Measurements from ENCODE around the gene GPR142. TPM values are rescaled to one million over a fixed set of nuclear protein-coding genes. Genes with fewer than 3 reads are reported as not detected.
A peak's percentile ranks its signal among the peaks of the same experiment; 100 is the strongest.

GPR142 gene
- total RNA-seq, 1 experiment from 2014 or later = not detected

DNA sequence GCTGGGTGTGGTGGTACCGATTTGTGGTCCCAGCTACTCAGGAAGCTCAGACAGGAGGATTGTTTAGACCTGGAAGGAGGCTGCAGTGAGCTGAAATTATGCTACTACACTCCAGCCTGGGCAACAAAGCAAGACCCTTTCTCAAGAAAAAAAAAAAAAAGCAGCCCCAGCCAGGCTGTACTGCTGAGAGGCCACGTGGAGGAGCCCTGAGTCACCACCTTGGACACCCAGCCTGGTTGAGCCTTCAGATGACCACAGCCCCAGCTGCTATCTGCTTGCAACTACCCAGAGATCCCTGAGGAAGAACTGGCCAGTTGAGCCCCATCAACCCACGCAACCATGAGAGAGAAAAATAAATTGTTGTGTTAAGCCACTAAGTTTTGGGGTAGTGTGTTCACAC lies 41.0 kb downstream of the GPR142 start:
- in situ Hi-C loops (cut with HindIII; ENCODE audit: low pct_unique_long_range_greater_than_20kb, low sequenced_read_pairs) = no loop called here
- peak; percentile 46 for DNase-seq (ENCODE audit: low read depth)

DNA sequence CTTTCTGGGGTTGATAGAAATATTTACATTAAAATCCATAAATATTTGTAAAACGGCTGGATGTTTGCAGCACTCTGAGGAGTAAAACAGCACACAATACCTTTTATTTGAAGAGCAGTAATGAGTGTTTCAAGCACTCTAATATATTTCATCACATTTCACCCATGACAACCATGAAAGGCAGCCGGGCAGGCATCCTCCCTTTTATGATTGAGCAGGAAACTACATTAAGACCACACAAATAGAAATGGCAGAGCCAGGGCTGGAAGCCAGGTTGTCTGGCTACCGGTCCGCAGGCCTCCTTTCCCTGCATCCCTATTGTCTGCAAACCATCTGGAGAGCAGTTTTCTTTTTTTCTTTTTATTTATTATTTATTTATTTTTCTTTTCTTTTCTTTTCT lies 41.5 kb downstream of the GPR142 start:
- in situ Hi-C loops (cut with HindIII; ENCODE audit: low pct_unique_long_range_greater_than_20kb, low sequenced_read_pairs) = no loop called here
- DNase-seq (ENCODE audit: low read depth) = no peak

DNA sequence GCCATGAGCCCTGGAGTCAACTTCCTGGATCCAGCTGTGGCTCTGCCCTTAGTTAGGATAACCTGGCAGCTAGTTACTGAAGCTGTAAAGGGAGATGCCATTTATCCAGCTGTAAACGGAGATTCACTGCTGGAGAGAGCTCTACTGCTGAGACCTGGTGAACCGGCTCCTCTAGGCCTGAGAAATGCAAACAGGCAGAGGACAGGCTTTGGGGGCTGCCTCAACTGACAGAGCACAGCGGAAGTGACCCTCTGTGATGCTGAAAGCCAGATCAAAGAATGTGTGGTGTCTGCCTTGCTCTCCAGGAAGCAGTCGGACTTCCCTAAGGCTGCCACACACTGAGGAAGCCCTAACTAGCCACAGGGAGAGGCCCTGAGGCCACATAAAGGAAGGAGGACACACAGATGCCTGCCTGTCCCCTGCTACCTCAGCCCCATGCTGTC lies 42.7 kb downstream of the GPR142 start:
- no peak for DNase-seq (ENCODE audit: low read depth)
- in situ Hi-C loops (cut with HindIII; ENCODE audit: low pct_unique_long_range_greater_than_20kb, low sequenced_read_pairs) = no loop called here

DNA sequence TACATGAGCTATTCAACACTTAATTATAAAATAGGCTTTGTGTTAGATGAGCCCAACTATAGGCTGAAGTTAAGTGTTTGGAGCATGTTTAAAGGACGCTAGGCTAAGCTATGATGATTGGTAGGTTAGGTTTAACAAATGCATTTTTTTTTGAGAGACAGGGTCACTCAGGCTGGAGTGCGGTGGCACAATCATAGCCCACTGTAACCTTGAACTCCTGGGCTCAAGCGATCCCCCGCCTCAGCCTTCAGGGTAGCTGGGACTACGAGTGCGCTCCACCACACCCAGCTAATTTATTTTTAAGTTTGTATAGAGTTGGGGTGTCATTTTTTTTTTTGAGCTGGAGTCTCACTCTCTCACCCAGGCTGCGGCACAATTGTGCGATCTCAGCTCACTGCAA lies 45.3 kb downstream of the GPR142 start:
- in situ Hi-C loops (cut with HindIII; ENCODE audit: low pct_unique_long_range_greater_than_20kb, low sequenced_read_pairs) = no loop called here

DNA sequence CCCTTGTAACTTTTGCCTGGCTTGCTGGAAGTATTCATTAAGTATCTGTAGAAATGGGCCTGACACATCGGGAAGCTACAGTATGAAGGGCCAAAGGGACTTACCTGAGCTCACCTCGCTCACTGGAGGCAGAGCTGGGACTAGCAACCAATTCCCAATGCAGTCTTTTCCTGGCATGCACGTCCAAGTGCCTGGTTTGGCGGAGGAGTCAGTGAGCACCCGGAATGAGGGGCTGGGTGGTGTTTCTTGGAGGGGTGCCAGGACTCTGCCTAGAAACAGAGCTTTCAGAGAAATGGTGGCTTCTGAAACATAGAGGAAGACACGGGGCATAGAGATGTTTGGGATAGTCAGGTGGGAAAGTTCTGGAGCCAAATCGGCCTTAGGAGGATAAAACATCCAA lies 46.2 kb downstream of the GPR142 start:
- in situ Hi-C loops (cut with HindIII; ENCODE audit: low pct_unique_long_range_greater_than_20kb, low sequenced_read_pairs) = no loop called here
- no peak for DNase-seq (ENCODE audit: low read depth)

More for the DNA sequence above, 45.3 kb downstream of the GPR142 start:
- no peak for DNase-seq (ENCODE audit: low read depth)

DNA sequence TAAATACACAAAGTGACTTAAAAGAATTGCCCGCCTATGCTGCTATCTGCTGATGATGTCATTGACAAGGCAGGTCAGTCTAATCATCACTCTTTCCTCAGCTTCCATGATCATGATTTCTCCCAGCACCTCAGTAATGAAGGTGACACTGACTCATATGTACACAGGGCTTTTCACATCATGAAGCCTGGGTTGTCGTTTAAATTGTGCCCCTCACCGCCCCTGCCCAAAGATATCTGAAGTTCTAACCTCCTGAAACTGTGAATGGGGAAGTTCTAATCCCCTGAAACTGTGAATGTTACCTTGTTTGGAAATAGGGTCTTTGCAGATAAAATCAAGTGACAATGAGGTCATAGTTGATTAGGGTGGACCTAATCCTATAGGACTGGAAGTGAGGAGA lies 47.2 kb downstream of the GPR142 start:
- DNase-seq (ENCODE audit: low read depth) = no peak
- in situ Hi-C loops (cut with HindIII; ENCODE audit: low pct_unique_long_range_greater_than_20kb, low sequenced_read_pairs) = no loop called here

DNA sequence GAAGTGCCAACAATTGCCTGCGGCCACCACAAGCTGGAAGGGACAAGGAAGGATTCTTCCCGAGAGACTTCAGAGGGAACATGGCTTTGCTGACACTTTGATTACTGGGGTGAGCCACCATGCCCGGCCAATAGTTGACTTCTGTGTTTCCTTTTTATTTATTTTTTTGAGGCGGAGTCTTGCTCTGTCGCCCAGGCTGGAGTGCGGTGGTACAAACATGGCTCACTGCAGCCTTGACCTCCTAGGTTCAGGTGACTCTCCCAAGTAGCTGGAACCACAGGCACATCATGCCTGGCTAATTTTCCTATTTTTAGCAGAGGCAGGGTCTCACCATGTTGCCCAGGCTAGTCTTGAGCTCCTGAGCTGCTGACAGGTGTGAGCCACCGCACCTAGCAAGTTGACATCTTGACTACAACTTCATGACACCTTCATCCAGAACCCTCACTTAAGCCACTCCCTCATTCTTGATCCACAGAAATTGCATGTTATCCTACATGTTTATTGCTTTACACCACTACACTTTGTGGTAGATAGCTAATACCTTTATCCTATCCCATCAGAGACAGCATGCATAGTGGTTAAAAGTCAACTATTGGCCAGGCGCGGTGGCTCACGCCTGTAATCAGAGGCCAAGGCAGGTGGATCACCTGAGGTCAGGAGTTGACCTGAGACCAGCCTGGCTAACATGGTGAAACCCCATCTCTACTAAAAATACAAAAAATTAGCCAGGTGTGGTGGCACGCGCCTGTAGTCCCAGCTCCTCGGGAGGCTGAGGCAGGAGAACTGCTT lies 48.5 kb downstream of the GPR142 start:
- in situ Hi-C loops (cut with HindIII; ENCODE audit: low pct_unique_long_range_greater_than_20kb, low sequenced_read_pairs) = no loop called here
- DNase-seq (ENCODE audit: low read depth) = no peak

DNA sequence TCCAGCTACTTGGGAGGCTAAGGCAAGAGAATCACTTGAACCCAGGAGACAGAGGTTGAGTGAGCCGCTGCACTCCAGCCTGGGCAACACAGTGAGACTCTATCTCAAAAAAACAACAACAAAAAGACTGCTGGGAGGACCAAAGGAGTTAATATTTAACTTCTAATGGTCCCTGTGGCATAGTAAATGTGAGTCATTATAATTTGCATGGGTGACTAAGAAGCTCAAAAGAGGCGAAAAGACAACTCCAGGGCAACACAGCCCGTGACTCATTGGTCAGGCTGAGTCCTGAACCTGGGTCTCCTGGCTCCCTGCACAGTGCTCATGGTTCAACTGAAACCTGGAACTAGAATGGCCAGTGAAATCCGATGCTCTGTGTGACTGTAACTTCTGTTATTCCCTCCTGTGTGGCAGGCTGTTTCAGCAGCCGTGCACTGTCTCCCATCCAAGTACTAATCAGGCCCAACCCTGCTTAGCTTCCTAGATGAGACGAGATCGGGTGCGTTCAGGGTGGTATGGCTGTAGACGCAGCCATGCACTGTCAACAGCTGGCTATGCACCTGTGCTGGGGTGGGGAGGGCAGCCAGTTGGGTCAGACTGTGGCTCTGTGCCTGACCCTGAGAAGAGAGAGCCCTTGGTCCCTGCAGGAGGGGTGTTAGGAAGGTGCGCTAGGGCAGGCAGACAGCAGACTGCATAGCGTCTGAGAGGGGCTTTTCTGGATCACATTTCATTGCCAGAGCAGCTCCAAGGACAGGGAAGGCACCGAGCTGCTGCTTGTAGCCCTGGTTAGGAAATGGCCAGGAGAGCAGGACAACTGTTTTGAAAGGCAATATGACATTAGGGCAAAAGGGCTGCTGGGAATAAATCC lies 50.1 kb downstream of the GPR142 start:
- in situ Hi-C loops (cut with HindIII; ENCODE audit: low pct_unique_long_range_greater_than_20kb, low sequenced_read_pairs) = no loop called here
- DNase-seq (ENCODE audit: low read depth) = peak; percentile 89

DNA sequence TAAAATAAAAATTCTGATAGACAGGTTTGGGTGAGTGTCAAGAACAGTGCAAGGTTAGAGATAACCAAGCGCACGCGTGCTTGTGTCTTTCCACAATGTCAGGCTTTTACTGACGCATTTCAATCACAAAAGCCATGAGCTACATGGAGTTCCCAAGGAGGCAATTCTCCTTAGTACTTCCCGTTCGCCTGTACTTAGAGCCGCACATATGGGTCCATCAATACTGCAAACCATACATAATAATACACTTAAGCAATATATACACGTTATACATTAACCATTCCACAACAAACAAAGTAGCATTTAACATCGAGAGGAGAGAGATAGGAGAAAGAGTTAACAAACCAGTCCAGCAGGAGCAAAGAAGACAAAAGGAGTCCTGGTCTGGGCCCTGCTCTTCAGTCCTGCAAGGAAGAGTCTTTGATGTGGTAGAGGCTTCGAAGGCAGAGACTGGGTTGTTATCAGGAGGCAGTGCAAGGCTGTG lies 52.7 kb downstream of the GPR142 start:
- in situ Hi-C loops (cut with HindIII; ENCODE audit: low pct_unique_long_range_greater_than_20kb, low sequenced_read_pairs) = no loop called here
- DNase-seq (ENCODE audit: low read depth) = no peak

Other genes with a start within 250 kb of the GPR142 start
- 1,493 and 1,714 TPM in 2 replicates for gene RPL38, start 163.8 kb upstream of the GPR142 start, total RNA-seq (2014; rRNA removed; shearing (Covaris generic); ENCODE audit: low replicate concordance)
- gene TTYH2, start 153.9 kb upstream of the GPR142 start, total RNA-seq (2014; rRNA removed; shearing (Covaris generic); ENCODE audit: low replicate concordance) = 1.2 and 13.3 TPM in 2 replicates
- not detected in 2 replicates for gene DNAI2, start 93.3 kb upstream of the GPR142 start, total RNA-seq (2014; rRNA removed; shearing (Covaris generic); ENCODE audit: low replicate concordance)
- gene KIF19, start 41.3 kb upstream of the GPR142 start, total RNA-seq (2014; rRNA removed; shearing (Covaris generic); ENCODE audit: low replicate concordance) = not detected in 2 replicates
- not detected in 2 replicates for gene BTBD17, start 5.6 kb upstream of the GPR142 start, total RNA-seq (2014; rRNA removed; shearing (Covaris generic); ENCODE audit: low replicate concordance)
- 328 and 424 TPM in 2 replicates for gene GPRC5C, start 64.6 kb downstream of the GPR142 start, total RNA-seq (2014; rRNA removed; shearing (Covaris generic); ENCODE audit: low replicate concordance)
- not detected in 2 replicates for gene CD300A, start 99.1 kb downstream of the GPR142 start, total RNA-seq (2014; rRNA removed; shearing (Covaris generic); ENCODE audit: low replicate concordance)
- not detected in 2 replicates for gene CD300LB, start 164.0 kb downstream of the GPR142 start, total RNA-seq (2014; rRNA removed; shearing (Covaris generic); ENCODE audit: low replicate concordance)
- not detected in 2 replicates for gene CD300C, start 178.6 kb downstream of the GPR142 start, total RNA-seq (2014; rRNA removed; shearing (Covaris generic); ENCODE audit: low replicate concordance)
- not detected in 2 replicates for gene CD300H, start 200.0 kb downstream of the GPR142 start, total RNA-seq (2014; rRNA removed; shearing (Covaris generic); ENCODE audit: low replicate concordance)
- not detected in 2 replicates for gene CD300LD, start 224.8 kb downstream of the GPR142 start, total RNA-seq (2014; rRNA removed; shearing (Covaris generic); ENCODE audit: low replicate concordance)

Measured in Caki2 (cell line).